SK-N-SH treated with all-trans-retinoic acid at 6 μM for 48 hours (cell line): ENCODE measurements around the gene RNF157.

ENCODE experiments used
- ARNTL ChIP-seq: fragments of 450-650 bp; formaldehyde crosslinking; IDR thresholded peaks from 2 replicates; pipeline ENCODE4 v1.5.0; 2020; ENCODE audit warnings: low read depth, mild to moderate bottlenecking, moderate library complexity, borderline replicate concordance
- BACH2 ChIP-seq: fragments of 250-450 bp; sonication (Bioruptor Pico); IDR thresholded peaks from 2 replicates; pipeline ENCODE4 v1.9.0; 2021; ENCODE audit warnings: mild to moderate bottlenecking, borderline replicate concordance
- GLIS3 ChIP-seq: fragments of 250-450 bp; sonication (Bioruptor Pico); IDR thresholded peaks from 2 replicates; pipeline ENCODE4 v1.5.0; 2020; ENCODE audit warnings: mild to moderate bottlenecking, moderate library complexity
- ISL1 ChIP-seq: fragments of 250-450 bp; sonication (Bioruptor Pico); IDR thresholded peaks from 2 replicates; pipeline ENCODE4 v2.1.2; 2022; ENCODE audit warnings: mild to moderate bottlenecking, moderate library complexity
- PATZ1 ChIP-seq: fragments of 250-450 bp; sonication (Bioruptor Pico); IDR thresholded peaks from 2 replicates; pipeline ENCODE4 v1.8.0; 2020; ENCODE audit warnings: mild to moderate bottlenecking, moderate library complexity, borderline replicate concordance
- POU6F1 ChIP-seq: fragments of 250-450 bp; sonication (Bioruptor Pico); IDR thresholded peaks from 2 replicates; pipeline ENCODE4 v1.8.0; 2021; ENCODE audit warnings: low read depth, mild to moderate bottlenecking, moderate library complexity, borderline replicate concordance
- SNAI2 ChIP-seq: fragments of 250-450 bp; sonication (Bioruptor Pico); IDR thresholded peaks from 2 replicates; pipeline ENCODE4 v1.5.0; 2020; ENCODE audit warnings: mild to moderate bottlenecking, moderate library complexity
- TSHZ2 ChIP-seq: fragments of 250-450 bp; sonication (Bioruptor Pico); IDR thresholded peaks from 2 replicates; pipeline ENCODE4 v1.5.0; 2020; ENCODE audit warnings: mild to moderate bottlenecking, moderate library complexity
- ZFP30 ChIP-seq: fragments of 450-650 bp; formaldehyde crosslinking; IDR thresholded peaks from 2 replicates; pipeline ENCODE4 v1.5.0; 2022; ENCODE audit warnings: mild to moderate bottlenecking, moderate library complexity

GRCh38 chr17:76262732-76263344, 22.5 kb upstream of the RNF157 start:
- no peak for TF ChIP-seq POU6F1 (CRISPR knock-in tag)
- no peak for TF ChIP-seq TSHZ2 (CRISPR knock-in tag)
- no peak for TF ChIP-seq GLIS3 (CRISPR knock-in tag)
- no peak for TF ChIP-seq PATZ1 (CRISPR knock-in tag)
- TF ChIP-seq SNAI2 (CRISPR knock-in tag) = no peak
- no peak for TF ChIP-seq BACH2 (CRISPR knock-in tag)
- TF ChIP-seq ARNTL = no peak
- no peak for TF ChIP-seq ISL1 (CRISPR knock-in tag)
- no peak for TF ChIP-seq ZFP30 (CRISPR knock-in tag)
